C4-2B (cell line): Measurements from ENCODE around the gene MRPS7.
"Not testable (repeated sequence)": the region's sequence is repeated elsewhere in the genome, so short reads cannot be mapped to it uniquely, and the experiment has no call there.

ENCODE experiments used
- H3K27ac ChIP-seq: fragments of 450-650 bp; 2 replicates; pipeline ENCODE4 v1.5.1; 2017
- ZFX ChIP-seq: fragments of 450-650 bp; IDR thresholded peaks from 2 replicates; pipeline ENCODE4 v1.6.1; 2017
- TF ChIP-seq, protein P1 (sequence below): fragments of 450-650 bp; conservative IDR thresholded peaks from 2 replicates; pipeline ENCODE4 v1.5.1; 2017; ENCODE audit warnings: mild to moderate bottlenecking

Gene MRPS7

DNA sequence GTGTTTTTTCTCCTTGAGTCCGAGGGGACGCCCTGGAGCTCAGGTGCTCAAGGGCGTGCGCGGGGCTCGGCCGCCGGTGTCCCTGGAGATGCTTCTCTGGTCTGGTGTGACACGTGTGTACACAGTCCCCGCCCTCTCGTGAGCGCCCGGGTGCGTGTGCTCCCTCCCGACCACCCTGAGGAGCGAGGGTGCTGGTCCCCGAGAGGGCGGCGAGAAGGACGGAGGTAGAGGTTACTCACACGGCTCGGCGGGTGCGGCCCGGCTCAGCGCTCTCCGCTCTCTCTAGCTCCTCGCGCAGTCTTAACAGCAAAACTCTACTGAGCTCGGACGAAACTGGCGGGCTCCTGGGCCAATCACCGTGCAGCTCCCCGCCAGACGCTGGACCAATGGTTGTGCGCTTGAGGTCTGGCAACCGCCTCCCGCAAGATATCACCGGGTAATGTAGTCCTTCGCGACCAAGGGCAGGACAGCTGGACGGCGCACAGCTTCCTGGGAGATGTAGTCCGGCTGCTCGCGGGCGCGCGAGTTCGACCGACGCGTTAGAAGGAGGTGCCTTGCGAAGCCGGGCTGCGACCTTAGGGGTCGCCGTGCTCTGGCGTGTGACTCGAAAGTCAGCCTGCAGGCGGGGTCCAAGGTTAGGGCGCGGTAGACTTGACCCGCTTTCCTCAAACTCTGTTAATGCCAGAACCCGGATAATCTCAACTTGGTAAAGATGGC, 27.6 kb downstream of the MRPS7 start, which contains the start of gene SLC25A19:
Gene SLC25A19 (minus strand): TSS at position 319 of the 717 bp plus-strand sequence. CDS start 2,669 bp downstream, outside the sequence.
- H3K27ac ChIP-seq, result peak within 1 kb of the TSS; percentile 75
- TF ChIP-seq, protein P1, sequence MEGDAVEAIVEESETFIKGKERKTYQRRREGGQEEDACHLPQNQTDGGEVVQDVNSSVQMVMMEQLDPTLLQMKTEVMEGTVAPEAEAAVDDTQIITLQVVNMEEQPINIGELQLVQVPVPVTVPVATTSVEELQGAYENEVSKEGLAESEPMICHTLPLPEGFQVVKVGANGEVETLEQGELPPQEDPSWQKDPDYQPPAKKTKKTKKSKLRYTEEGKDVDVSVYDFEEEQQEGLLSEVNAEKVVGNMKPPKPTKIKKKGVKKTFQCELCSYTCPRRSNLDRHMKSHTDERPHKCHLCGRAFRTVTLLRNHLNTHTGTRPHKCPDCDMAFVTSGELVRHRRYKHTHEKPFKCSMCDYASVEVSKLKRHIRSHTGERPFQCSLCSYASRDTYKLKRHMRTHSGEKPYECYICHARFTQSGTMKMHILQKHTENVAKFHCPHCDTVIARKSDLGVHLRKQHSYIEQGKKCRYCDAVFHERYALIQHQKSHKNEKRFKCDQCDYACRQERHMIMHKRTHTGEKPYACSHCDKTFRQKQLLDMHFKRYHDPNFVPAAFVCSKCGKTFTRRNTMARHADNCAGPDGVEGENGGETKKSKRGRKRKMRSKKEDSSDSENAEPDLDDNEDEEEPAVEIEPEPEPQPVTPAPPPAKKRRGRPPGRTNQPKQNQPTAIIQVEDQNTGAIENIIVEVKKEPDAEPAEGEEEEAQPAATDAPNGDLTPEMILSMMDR, result no peak
- TF ChIP-seq ZFX, result no peak; the same call in 1 of the 2 replicates

DNA sequence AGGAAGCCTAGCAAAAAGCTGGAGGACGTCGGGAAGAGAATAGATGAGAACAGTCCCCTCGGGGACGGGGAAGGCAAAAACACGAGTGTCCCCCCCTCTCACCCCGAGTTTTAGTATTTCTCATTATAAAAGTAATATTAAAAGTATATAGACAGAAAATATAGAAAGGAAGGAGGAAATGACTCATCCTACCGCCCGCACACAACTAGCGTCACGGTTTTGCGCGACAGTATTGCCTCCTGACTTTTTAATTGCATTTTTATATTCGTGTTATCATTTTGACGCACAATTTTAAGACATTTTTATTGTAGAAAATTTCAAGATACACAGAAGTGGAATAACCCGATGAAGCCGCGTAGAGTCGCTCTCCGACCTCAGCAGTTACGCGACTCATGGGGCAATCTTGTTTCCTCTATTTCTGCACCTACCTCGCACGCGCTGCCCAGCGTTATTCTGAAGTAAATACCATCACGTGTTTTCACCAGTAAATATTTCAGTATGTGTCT, 28.2 kb downstream of the MRPS7 start:
- no peak for TF ChIP-seq ZFX
- TF ChIP-seq, protein P1, result no peak

DNA sequence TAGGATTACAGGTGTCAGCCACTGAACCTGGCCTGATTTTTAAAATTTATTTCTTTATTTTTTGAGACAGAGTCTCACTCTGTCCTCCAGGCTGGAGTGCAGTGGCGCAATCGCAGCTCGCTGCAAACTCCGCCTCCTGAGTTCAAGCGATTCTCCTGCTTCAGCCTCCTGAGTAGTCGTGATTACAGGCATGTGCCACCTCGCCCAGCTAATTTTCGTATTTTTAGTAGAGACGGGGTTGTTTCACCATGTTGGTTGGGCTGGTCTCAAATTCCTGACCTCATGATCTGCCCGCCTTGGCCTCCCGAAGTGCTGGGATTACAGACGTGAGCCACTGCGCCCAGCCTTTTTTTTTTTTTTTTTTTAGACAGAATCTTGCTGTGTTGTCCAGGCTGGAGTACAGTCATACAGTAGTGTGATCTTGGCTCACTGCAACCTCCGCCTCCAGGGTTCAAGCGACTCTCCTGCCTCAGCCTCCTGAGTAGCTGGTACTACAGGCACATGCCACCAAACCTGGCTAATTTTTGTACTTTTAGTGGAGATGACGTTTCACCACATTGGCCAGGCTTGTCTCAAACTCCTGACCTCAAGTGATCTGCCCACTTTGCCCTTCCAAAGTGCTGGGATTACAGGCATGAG, 31.2 kb downstream of the MRPS7 start:
- not testable (repeated sequence) for H3K27ac ChIP-seq

More for the DNA sequence above, 28.2 kb downstream of the MRPS7 start:
- H3K27ac ChIP-seq, result peak overlapping the region; percentile 75

- no peak for TF ChIP-seq ZFX
- TF ChIP-seq, protein P1, result no peak
- no peak overlapping the region for H3K27ac ChIP-seq
Measured at GRCh38 chr17:75295201-75296158, 33.8 kb downstream of the MRPS7 start.

DNA sequence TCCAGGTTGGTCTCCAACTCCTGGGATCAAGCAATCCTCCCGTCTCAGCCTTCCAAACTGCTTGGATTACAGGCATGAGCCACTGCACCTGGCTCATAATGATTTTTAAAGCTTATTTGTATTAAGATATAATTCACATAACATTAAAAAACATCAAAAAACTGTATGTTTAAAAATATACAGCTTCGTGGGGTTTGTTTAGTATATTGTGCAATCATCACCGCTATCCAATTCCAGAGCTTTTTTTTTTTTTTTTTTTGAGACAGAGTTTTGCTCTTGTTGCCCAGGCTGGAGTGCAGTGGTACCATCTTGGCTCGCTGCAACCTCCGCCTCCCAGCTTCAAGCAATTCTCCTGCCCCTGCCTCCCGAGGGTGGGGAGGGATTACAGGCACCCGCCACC, 38.6 kb downstream of the MRPS7 start:
- TF ChIP-seq, protein P1, result no peak
- no peak for TF ChIP-seq ZFX
- no peak overlapping the region for H3K27ac ChIP-seq

DNA sequence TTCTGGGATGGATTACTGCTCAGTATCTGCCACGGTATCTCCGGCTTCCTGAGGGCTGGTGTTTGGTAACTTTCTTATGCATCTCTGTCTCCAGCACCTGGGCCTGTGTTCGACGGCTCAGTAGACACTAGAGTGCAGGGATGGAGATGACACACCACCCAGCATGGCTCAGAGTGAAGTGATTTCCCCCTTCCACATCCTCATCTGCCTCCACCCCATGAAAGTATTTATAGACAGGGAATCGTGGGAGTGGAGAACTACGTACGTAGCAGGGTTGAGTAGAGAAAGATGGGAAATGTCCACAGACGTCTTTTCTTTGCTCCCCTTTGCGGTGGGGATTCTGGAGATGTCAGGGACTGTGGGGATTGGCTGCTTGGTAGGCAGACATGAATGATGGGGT, 39.4 kb downstream of the MRPS7 start:
- no peak overlapping the region for H3K27ac ChIP-seq
- TF ChIP-seq ZFX, result no peak
- TF ChIP-seq, protein P1, result no peak

DNA sequence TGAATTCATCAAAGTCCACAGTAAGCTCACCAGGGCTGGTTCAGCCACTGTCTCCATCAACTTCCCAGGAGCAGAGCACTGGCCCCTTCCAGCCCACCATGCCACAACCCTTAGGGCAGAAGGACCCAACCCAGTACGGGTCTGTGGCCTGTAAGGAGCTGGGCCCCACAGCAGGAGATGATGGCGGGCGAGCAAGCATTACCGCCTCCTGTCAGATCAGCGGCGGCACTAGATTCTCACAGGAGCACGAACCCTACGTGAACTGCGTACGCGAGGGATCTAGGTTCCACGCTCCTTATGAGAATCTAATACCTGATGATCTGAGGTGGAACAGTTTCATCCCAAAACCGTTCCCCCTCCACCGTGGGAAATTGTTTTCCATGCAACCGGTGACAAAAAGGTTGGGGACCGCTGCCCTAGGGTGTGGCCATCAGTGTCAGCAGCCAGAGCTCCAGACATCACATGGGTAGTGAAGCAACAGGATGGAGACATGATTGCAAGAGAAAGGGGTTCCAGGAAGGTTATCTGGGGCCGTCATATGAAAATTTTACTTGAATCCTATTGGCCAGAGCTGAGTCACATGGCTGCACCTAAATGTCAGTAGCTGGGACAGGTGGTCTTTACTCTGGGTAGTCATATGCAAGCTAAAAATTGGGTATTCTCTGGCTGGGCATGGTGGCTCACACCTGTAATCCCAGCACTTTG, 40.0 kb downstream of the MRPS7 start:
- TF ChIP-seq, protein P1, result no peak
- no peak for TF ChIP-seq ZFX
- H3K27ac ChIP-seq, result no peak overlapping the region
